MCF 10A (cell line): ENCODE results near the gene DKKL1. TPM values are rescaled to one million over a fixed set of nuclear protein-coding genes. Genes with fewer than 3 reads are reported as not detected.

Source experiments
- BruUV-seq: library from RNA; stranded (reverse); fragments of 400-500 nt; replicated peaks from 2 replicates; lab custom pipeline; 2021; lab: Mats Ljungman, UMichigan
- CTCF ChIA-PET: fragments of 300-600 bp; sonication (Branson Sonifier 250); formaldehyde crosslinking; extraction: SDS; loops from one replicate; lab custom pipeline; 2021; ENCODE audit warnings: antibody characterized with exemption, inconsistent platforms; lab: Yijun Ruan, JAX
- POLR2A ChIA-PET: fragments of 300-600, 350-650 bp; sonication (Branson Sonifier 250); formaldehyde crosslinking; extraction: SDS; loops from one replicate; lab custom pipeline; 2020; ENCODE audit warnings: antibody characterized with exemption, inconsistent platforms; lab: Yijun Ruan, JAX
- DNase-seq: peaks from one replicate; pipeline ENCODE4 v3.0.0-alpha.2; 2018; ENCODE audit not compliant: unreplicated experiment
- H3K27ac Mint-ChIP-seq: one replicate; pipeline ENCODE4 v1.8.0; 2022; ENCODE audit warnings: mild to moderate bottlenecking, low read depth, mixed read lengths; ENCODE audit not compliant: unreplicated experiment
- H3K27me3 Mint-ChIP-seq: one replicate; pipeline ENCODE4 v1.8.0; 2022; ENCODE audit warnings: mixed read lengths; ENCODE audit not compliant: insufficient read depth, unreplicated experiment
- H3K36me3 Mint-ChIP-seq: one replicate; pipeline ENCODE4 v1.8.0; 2022; ENCODE audit warnings: mild to moderate bottlenecking, moderate library complexity, mixed read lengths; ENCODE audit not compliant: insufficient read depth, unreplicated experiment
- H3K4me1 Mint-ChIP-seq: one replicate; pipeline ENCODE4 v1.8.0; 2022; ENCODE audit warnings: mixed read lengths; ENCODE audit not compliant: insufficient read depth, unreplicated experiment
- H3K4me3 Mint-ChIP-seq: one replicate; pipeline ENCODE4 v1.8.0; 2022; ENCODE audit warnings: mild to moderate bottlenecking, moderate library complexity, mixed read lengths; ENCODE audit not compliant: unreplicated experiment
- H3K9me3 Mint-ChIP-seq: one replicate; pipeline ENCODE4 v1.8.0; 2022; ENCODE audit warnings: mixed read lengths; ENCODE audit not compliant: unreplicated experiment
- CTCF ChIP-seq: fragments of 200-600 bp; IDR thresholded peaks from one replicate; pipeline ENCODE4 v1.8.0; 2022; ENCODE audit warnings: antibody characterized with exemption, mild to moderate bottlenecking; ENCODE audit not compliant: unreplicated experiment
- intact Hi-C: fragments of 100-400 bp; cut with micrococcal nuclease; formaldehyde crosslinking; loops from 2 replicates; pipeline ENCODE4 v1.14.1; 2022
- total RNA-seq: library from RNA; stranded (reverse); gene quantifications from 2 replicates; pipeline ENCODE4 v1.2.3, GENCODE V29; 2022

The DKKL1 gene
- total RNA-seq, 1 experiment from 2014 or later = not detected

- POLR2A ChIA-PET = interaction anchor here (1.2 kb wide), 1 partner anchor 14 kb away, joined by 5 read pairs; the partner anchor contains the start of genes DKKL1 and TEAD2
Observed at GRCh38 chr19:49348305-49349189, 15.1 kb upstream of the DKKL1 start.

GRCh38 chr19:49349567-49349966, 14.1 kb upstream of the DKKL1 start:
- no peaks in the 10 kb centered on the region for H3K27me3 Mint-ChIP-seq
- no peak overlapping the region for H3K4me3 Mint-ChIP-seq
- intact Hi-C loops = no loop called here
- H3K9me3 Mint-ChIP-seq = no peaks in the 10 kb centered on the region
- no peak for TF ChIP-seq CTCF
- CTCF ChIA-PET = interaction anchor here (0.7 to 1.9 kb wide), 2 partner anchors 41 to 124 kb away, joined by 3 to 8 read pairs; no protein-coding TSS in a partner anchor
- DNase-seq = no peak
- BruUV-seq = no TSS peak
- POLR2A ChIA-PET = no interaction called here
- H3K27ac Mint-ChIP-seq = no peak overlapping the region
- no peaks in the 10 kb centered on the region for H3K4me1 Mint-ChIP-seq
- H3K36me3 Mint-ChIP-seq = no peaks in the 10 kb centered on the region

More at GRCh38 chr19:49348305-49349189, 15.1 kb upstream of the DKKL1 start:
- Mint-ChIP-seq H3K27me3 (no peaks in the 10 kb centered on the region), H3K9me3 (no peaks in the 10 kb centered on the region), H3K27ac (no peak overlapping the region), H3K4me3 (no peak overlapping the region), H3K36me3 (no peaks in the 10 kb centered on the region), H3K4me1 (no peaks in the 10 kb centered on the region)
- BruUV-seq = no TSS peak
- intact Hi-C loops = no loop called here
- CTCF ChIA-PET = interaction anchor here (0.6 to 1.9 kb wide), 3 partner anchors 13 to 123 kb away, joined by 3 to 8 read pairs (median 5); partner anchors contain the start of gene CD37
- no peak for DNase-seq
- TF ChIP-seq CTCF = no peak

- POLR2A ChIA-PET = no interaction called here
- CTCF ChIA-PET = no interaction called here
- intact Hi-C loops = no loop called here
- Mint-ChIP-seq H3K27ac (no peak overlapping the region), H3K4me1 (no peaks in the 10 kb centered on the region), H3K9me3 (no peaks in the 10 kb centered on the region), H3K4me3 (no peak overlapping the region), H3K27me3 (no peaks in the 10 kb centered on the region), H3K36me3 (no peaks in the 10 kb centered on the region)
- TF ChIP-seq CTCF = no peak
- BruUV-seq = no TSS peak
- DNase-seq = peak; percentile 45
Observed at GRCh38 chr19:49355909-49356353, 7.7 kb upstream of the DKKL1 start.

GRCh38 chr19:49356382-49356781, 7.3 kb upstream of the DKKL1 start:
- no peak for TF ChIP-seq CTCF
- Mint-ChIP-seq H3K4me1 (no peaks in the 10 kb centered on the region), H3K36me3 (no peaks in the 10 kb centered on the region), H3K27me3 (no peaks in the 10 kb centered on the region), H3K4me3 (no peak overlapping the region), H3K9me3 (no peaks in the 10 kb centered on the region), H3K27ac (no peak overlapping the region)
- CTCF ChIA-PET = no interaction called here
- POLR2A ChIA-PET = no interaction called here
- no TSS peak for BruUV-seq
- intact Hi-C loops = no loop called here
- DNase-seq = no peak
